Muscle of arm (tissue), 12 donors: ENCODE data around the gene EHD1. TPM values are rescaled to one million over a fixed set of nuclear protein-coding genes. Genes with fewer than 3 reads are reported as not detected.

Experiments
- DNase-seq: peaks from one replicate; pipeline ENCODE4 v3.0.0-alpha.2; 2013
- polyA plus RNA-seq, 12 donors: library from polyadenylated mRNA; unstranded; fragments of 120-200 nt; gene quantifications; one replicate each; pipeline ENCODE4 v1.2.1, GENCODE V29; 2013; ENCODE audit not compliant: insufficient read length in 12 of 12

Gene EHD1
- polyA plus RNA-seq, 12 donors = 64.6 to 363 (median 85.9) TPM

- DNase-seq = no peak
Measured at GRCh38 chr11:64892411-64892831, 14.0 kb upstream of the EHD1 start.

GRCh38 chr11:64891880-64892279 lies 13.5 kb upstream of the EHD1 start:
- no peak for DNase-seq

- DNase-seq = no peak
Measured at GRCh38 chr11:64891215-64891848, 12.9 kb upstream of the EHD1 start.

GRCh38 chr11:64890522-64890939 lies 12.1 kb upstream of the EHD1 start:
- DNase-seq = no peak

GRCh38 chr11:64888729-64889511 lies 10.5 kb upstream of the EHD1 start:
- no peak for DNase-seq

- DNase-seq = no peak
Measured at GRCh38 chr11:64888406-64888728, 9.9 kb upstream of the EHD1 start.

GRCh38 chr11:64887757-64888405 lies 9.5 kb upstream of the EHD1 start:
- DNase-seq = peak; percentile 78

GRCh38 chr11:64887234-64887756 lies 8.9 kb upstream of the EHD1 start:
- DNase-seq = no peak

GRCh38 chr11:64885367-64886286 lies 7.2 kb upstream of the EHD1 start:
- no peak for DNase-seq

GRCh38 chr11:64884019-64884418 lies 5.6 kb upstream of the EHD1 start:
- no peak for DNase-seq

- DNase-seq = no peak
Measured at GRCh38 chr11:64883575-64883974, 5.2 kb upstream of the EHD1 start.

GRCh38 chr11:64882243-64882642 lies 3.8 kb upstream of the EHD1 start:
- no peak for DNase-seq

GRCh38 chr11:64881476-64881875 lies 3.1 kb upstream of the EHD1 start:
- no peak for DNase-seq

GRCh38 chr11:64880240-64881001 lies 2.0 kb upstream of the EHD1 start:
- DNase-seq = no peak

GRCh38 chr11:64879244-64879900 lies 951 bp upstream of the EHD1 start:
- no peak for DNase-seq

GRCh38 chr11:64878223-64878493 lies 263 bp downstream of the EHD1 start:
- DNase-seq = peak; percentile 49

- no peak for DNase-seq
Measured at GRCh38 chr11:64877390-64878222, 815 bp downstream of the EHD1 start.

- no peak for DNase-seq
Measured at GRCh38 chr11:64876835-64877341, 1.5 kb downstream of the EHD1 start.

GRCh38 chr11:64876229-64876750 lies 2.1 kb downstream of the EHD1 start:
- DNase-seq = no peak
